GM12878 (cell line): ENCODE data around the gene AKAP8.

Experiments
- BRCA1 ChIP-seq: IDR thresholded peaks from 2 replicates; pipeline ENCODE4 v1.6.1; 2011; ENCODE audit warnings: low read depth, low read length, improper control_type of control experiment
- CREB1 ChIP-seq: IDR thresholded peaks from 2 replicates; pipeline ENCODE4 v1.6.1; 2012; ENCODE audit warnings: low read depth, mild to moderate bottlenecking, inconsistent platforms
- EGR1 ChIP-seq, 2 experiments: IDR thresholded peaks; 1 replicate in 1 of 2; 2 replicates in 1 of 2; pipeline ENCODE4 v1.6.1; 2011 to 2012; ENCODE audit warnings: low read depth in 2 of 2, low read length in 2 of 2, borderline replicate concordance in 1 of 2, mild to moderate bottlenecking in 1 of 2, moderate library complexity in 1 of 2
- POLR2AphosphoS2 ChIP-seq: IDR thresholded peaks from 2 replicates; pipeline ENCODE4 v1.6.1; 2011; ENCODE audit warnings: low read depth, mild to moderate bottlenecking, low read length, improper control_type of control experiment, moderate library complexity
- SMC3 ChIP-seq: IDR thresholded peaks from 2 replicates; pipeline ENCODE4 v1.6.1; 2011; ENCODE audit warnings: low read length, improper control_type of control experiment, borderline replicate concordance
- SPI1 ChIP-seq: IDR thresholded peaks from 2 replicates; pipeline ENCODE4 v1.6.1; 2011; ENCODE audit warnings: low read depth, mild to moderate bottlenecking, low read length, moderate library complexity, borderline replicate concordance; ENCODE audit not compliant: insufficient read depth
- SRF ChIP-seq, 2 experiments: IDR thresholded peaks; 2 replicates each; pipeline ENCODE4 v1.6.1; 2011; ENCODE audit warnings: low read depth in 2 of 2, low read length in 2 of 2, mild to moderate bottlenecking in 1 of 2, moderate library complexity in 1 of 2
- STAT3 ChIP-seq: IDR thresholded peaks from 2 replicates; pipeline ENCODE4 v1.6.1; 2011; ENCODE audit warnings: low read depth, low read length, improper control_type of control experiment
- SUPT20H ChIP-seq: IDR thresholded peaks from 2 replicates; pipeline ENCODE4 v1.6.1; 2011; ENCODE audit warnings: low read depth, mild to moderate bottlenecking, low read length, moderate library complexity, borderline replicate concordance; ENCODE audit not compliant: control insufficient read depth
- SUZ12 ChIP-seq: fragments of 200-600 bp; sonication (generic); IDR thresholded peaks from one replicate; pipeline ENCODE4 v1.6.1; 2018; ENCODE audit warnings: antibody characterized with exemption, mild to moderate bottlenecking; ENCODE audit not compliant: unreplicated experiment
- ZBTB11 ChIP-seq: fragments of 450-650 bp; formaldehyde crosslinking; IDR thresholded peaks from 2 replicates; pipeline ENCODE4 v1.5.0; 2022; ENCODE audit warnings: mild to moderate bottlenecking, missing genetic modification characterization
- ZZZ3 ChIP-seq: IDR thresholded peaks from 2 replicates; pipeline ENCODE4 v1.6.1; 2011; ENCODE audit warnings: low read depth; ENCODE audit not compliant: control insufficient read depth, insufficient read length
- TF ChIP-seq, protein P1 (sequence below), 3 experiments: IDR thresholded peaks in 2 of 3; conservative IDR thresholded peaks in 1 of 3; 2 replicates each; pipeline ENCODE4 v1.5.1; 2011; ENCODE audit warnings: low read depth in 3 of 3, low read length in 3 of 3, mild to moderate bottlenecking in 3 of 3, control low read depth in 2 of 3, moderate library complexity in 2 of 3, inconsistent platforms in 1 of 3, mixed read lengths in 1 of 3; ENCODE audit not compliant: control insufficient read depth in 2 of 3, insufficient read depth in 1 of 3; ENCODE audit errors: extremely low read depth in 1 of 3
- TF ChIP-seq, protein P2 (sequence below): fragments of 450-650 bp; IDR thresholded peaks from 2 replicates; pipeline ENCODE4 v1.6.1; 2017; ENCODE audit warnings: antibody characterized with exemption, mild to moderate bottlenecking, moderate library complexity

- no peak for TF ChIP-seq ZBTB11 (CRISPR knock-in tag)
- TF ChIP-seq, protein P1, sequence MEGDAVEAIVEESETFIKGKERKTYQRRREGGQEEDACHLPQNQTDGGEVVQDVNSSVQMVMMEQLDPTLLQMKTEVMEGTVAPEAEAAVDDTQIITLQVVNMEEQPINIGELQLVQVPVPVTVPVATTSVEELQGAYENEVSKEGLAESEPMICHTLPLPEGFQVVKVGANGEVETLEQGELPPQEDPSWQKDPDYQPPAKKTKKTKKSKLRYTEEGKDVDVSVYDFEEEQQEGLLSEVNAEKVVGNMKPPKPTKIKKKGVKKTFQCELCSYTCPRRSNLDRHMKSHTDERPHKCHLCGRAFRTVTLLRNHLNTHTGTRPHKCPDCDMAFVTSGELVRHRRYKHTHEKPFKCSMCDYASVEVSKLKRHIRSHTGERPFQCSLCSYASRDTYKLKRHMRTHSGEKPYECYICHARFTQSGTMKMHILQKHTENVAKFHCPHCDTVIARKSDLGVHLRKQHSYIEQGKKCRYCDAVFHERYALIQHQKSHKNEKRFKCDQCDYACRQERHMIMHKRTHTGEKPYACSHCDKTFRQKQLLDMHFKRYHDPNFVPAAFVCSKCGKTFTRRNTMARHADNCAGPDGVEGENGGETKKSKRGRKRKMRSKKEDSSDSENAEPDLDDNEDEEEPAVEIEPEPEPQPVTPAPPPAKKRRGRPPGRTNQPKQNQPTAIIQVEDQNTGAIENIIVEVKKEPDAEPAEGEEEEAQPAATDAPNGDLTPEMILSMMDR (IDR thresholded peaks at IDR 0.05 in 2 of 3, conservative IDR thresholded peaks at IDR 0.05 in 1 of 3; ENCODE audit: control insufficient read depth in 2 of 3, extremely low read depth in 1 of 3, insufficient read depth in 1 of 3, low read depth in 3 of 3, low read length in 3 of 3) = no peak
- no peak for TF ChIP-seq EGR1 (IDR thresholded peaks at IDR 0.05; ENCODE audit: borderline replicate concordance in 1 of 2, low read depth in 2 of 2, low read length in 2 of 2)
- no peak for TF ChIP-seq POLR2AphosphoS2
- no peak for TF ChIP-seq SPI1
- no peak for TF ChIP-seq ZZZ3
- TF ChIP-seq CREB1 = no peak
- no peak for TF ChIP-seq SMC3
- TF ChIP-seq STAT3 = no peak
- no peak for TF ChIP-seq SUPT20H
- TF ChIP-seq, protein P2, sequence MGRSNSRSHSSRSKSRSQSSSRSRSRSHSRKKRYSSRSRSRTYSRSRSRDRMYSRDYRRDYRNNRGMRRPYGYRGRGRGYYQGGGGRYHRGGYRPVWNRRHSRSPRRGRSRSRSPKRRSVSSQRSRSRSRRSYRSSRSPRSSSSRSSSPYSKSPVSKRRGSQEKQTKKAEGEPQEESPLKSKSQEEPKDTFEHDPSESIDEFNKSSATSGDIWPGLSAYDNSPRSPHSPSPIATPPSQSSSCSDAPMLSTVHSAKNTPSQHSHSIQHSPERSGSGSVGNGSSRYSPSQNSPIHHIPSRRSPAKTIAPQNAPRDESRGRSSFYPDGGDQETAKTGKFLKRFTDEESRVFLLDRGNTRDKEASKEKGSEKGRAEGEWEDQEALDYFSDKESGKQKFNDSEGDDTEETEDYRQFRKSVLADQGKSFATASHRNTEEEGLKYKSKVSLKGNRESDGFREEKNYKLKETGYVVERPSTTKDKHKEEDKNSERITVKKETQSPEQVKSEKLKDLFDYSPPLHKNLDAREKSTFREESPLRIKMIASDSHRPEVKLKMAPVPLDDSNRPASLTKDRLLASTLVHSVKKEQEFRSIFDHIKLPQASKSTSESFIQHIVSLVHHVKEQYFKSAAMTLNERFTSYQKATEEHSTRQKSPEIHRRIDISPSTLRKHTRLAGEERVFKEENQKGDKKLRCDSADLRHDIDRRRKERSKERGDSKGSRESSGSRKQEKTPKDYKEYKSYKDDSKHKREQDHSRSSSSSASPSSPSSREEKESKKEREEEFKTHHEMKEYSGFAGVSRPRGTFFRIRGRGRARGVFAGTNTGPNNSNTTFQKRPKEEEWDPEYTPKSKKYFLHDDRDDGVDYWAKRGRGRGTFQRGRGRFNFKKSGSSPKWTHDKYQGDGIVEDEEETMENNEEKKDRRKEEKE = no peak
- TF ChIP-seq BRCA1 = no peak
- no peak for TF ChIP-seq SUZ12
- TF ChIP-seq SRF (IDR thresholded peaks at IDR 0.05; ENCODE audit: low read depth in 2 of 2, low read length in 2 of 2) = no peak
These were observed 21.2 kb upstream of the AKAP8 start for GRCh38 chr19:15400521-15401396.
